GM10266 (cell line): ENCODE measurements around the gene SPAG17.

ENCODE experiments used
- DNase-seq: peaks from one replicate; pipeline ENCODE4 v3.0.0; 2012; ENCODE audit errors: extremely low spot score
- TF ChIP-seq, protein P1 (sequence below): IDR thresholded peaks from 2 replicates; pipeline ENCODE4 v1.5.1; 2012; ENCODE audit warnings: mild to moderate bottlenecking, low read depth; ENCODE audit not compliant: control insufficient read depth, insufficient read depth; ENCODE audit errors: missing control alignments

SPAG17 gene

DNA sequence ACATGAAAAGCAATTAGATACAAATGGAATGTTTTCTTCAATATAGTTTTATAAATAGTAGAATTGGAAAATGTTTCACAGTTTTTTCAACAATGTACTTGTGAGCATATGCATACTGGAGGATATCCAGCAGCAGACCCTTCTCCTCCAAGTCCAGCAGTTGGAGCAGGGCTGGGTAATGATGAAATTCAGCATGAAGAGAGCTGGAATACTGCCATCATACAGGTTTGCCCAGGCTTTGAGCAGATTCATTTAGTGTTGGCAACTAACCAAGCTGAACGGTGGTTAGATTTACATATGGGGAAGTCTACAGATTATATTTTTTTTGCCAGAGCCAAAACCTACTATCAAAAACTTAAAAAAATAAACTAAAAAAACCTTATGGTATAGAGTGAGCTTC lies 217.1 kb downstream of the SPAG17 start:
- TF ChIP-seq, protein P1, sequence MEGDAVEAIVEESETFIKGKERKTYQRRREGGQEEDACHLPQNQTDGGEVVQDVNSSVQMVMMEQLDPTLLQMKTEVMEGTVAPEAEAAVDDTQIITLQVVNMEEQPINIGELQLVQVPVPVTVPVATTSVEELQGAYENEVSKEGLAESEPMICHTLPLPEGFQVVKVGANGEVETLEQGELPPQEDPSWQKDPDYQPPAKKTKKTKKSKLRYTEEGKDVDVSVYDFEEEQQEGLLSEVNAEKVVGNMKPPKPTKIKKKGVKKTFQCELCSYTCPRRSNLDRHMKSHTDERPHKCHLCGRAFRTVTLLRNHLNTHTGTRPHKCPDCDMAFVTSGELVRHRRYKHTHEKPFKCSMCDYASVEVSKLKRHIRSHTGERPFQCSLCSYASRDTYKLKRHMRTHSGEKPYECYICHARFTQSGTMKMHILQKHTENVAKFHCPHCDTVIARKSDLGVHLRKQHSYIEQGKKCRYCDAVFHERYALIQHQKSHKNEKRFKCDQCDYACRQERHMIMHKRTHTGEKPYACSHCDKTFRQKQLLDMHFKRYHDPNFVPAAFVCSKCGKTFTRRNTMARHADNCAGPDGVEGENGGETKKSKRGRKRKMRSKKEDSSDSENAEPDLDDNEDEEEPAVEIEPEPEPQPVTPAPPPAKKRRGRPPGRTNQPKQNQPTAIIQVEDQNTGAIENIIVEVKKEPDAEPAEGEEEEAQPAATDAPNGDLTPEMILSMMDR = no peak
- no peak for DNase-seq

DNA sequence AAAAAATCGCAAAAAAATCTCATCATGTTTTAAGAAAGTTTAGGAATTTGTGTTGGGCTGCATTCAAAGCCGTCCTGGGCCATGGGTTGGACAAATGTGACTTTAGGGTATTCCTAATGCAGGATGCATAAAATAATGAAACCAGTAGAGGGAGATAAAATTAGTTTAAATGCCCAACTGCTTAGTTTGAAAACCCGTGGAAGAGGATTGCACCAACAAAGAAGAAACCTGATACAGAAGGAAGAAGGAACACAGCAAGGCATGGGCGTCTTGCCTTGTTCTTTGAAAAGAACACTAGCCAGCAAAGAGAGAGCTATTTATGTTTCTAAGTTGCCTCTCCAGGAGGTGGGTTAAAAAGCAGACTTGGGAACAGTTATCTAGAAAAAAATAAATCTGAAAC lies 217.6 kb downstream of the SPAG17 start:
- TF ChIP-seq, protein P1 = no peak
- no peak for DNase-seq

DNA sequence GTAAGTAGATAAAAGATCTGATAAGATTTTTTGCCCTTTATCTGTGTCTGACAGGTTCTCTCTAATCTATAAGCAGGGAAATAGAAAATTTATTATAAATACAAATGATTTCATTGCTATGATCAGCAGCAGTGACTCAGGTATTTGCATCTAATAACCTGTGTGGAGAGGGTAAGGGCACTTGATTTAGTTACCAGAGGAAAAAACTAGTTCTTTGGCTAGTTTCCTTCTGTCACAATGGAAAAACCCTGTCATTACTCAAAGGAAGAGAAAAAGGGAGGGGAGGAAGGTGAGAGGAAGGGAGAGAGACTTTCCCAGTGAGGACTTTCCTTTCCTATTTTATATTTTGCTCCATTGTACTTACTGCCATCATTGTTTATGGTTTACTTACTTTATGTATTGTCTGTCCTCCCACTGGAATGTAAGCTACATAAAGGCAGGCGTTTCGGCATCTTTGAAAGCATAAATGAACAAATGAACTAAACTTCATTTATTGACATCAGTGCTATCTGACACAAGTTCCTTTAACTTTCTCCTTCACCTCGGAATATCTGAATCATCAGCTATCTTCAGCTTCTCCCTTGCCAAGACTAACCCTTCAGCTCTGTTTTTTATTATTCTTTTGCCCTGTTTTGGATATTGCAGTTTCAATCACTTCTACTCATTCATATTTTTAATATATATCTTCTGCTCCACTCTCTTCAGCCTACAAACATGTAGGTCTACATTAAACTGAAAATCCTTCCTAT lies 220.6 kb downstream of the SPAG17 start:
- DNase-seq = no peak
- TF ChIP-seq, protein P1 = no peak

DNA sequence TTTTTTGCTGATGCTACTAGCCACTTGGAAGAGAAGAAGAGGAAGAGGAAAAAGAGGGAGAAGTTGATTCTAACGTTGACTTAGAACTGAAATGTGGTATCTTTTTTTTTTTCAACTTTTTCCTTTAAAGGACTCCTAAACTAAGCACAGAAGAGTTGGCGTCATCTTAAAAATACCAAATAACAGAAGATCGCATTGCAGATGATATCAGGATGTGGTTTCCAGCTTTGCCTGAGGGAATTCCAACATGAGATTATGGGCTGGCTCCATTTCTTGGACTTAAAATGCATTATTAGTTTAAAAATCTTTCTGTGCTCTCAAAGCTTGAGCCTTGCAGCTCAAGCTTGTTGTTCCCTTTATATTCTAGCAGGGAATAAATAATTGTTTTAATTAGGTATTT lies 225.7 kb downstream of the SPAG17 start:
- DNase-seq = no peak
- TF ChIP-seq, protein P1 = no peak

DNA sequence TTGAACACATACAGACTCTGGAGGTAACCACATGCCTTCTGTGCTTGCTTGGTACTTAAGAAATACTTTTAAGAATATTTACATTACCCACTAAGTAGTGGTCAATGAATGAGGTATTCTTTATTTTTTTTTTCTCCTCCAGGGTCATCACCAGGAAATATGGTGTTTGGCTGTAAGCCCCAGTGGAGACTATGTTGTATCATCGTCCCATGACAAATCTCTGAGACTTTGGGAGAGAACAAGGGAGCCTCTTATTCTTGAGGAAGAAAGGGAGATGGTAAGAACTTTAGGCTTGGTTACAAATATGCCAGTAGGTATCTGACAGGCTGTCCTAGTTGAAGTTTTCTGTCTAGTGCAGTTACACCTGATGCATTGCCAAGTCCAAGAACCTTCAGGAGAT lies 232.6 kb downstream of the SPAG17 start:
- TF ChIP-seq, protein P1 = no peak
- no peak for DNase-seq

DNA sequence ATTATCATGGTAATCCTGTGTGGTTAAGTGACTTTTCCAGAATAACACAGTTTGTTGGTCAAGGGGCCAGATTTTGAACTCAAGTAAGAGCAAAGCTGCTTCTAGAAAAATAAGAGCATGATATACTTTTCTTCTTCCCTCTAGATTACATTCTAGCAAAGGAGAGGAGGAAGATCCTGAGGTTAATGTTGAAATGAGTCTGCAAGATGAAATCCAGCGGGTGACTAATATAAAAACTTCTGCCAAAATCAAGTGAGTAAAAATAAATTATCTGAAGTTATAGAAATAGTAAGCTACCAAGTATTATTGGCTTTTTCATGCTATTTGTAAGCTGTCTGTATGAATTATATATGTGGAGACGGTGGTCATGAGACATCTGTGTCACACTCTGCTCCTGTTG lies 242.7 kb downstream of the SPAG17 start:
- no peak for DNase-seq
- TF ChIP-seq, protein P1 = no peak

DNA sequence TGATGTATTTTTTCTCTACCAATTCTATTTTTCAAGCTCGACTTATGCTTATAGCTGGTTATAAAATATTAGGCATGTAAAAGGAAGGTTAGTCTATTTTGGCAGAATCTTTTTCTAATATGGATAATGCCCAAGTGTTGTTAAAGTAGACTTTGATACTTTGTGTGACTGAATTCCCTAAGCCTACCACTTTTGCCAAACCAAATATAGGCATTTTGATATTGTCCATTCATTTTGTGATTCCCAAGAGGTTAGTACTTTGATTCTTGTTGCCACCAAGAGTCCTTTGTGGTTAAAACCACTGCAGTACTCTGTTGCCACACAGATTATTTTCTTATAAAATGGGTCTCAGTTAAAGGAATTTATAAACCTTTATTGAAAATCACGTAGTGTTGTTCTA lies 251.3 kb downstream of the SPAG17 start:
- DNase-seq = no peak
- TF ChIP-seq, protein P1 = no peak
